H1 (cell line): ENCODE measurements around the gene TSPAN15. TPM values are rescaled to one million over a fixed set of nuclear protein-coding genes. Genes with fewer than 3 reads are reported as not detected.

Experiments used
- ASH2L ChIP-seq: fragments of 200-600, 300-600 bp; sonication (generic); IDR thresholded peaks from one replicate; pipeline ENCODE4 v1.7.1; 2017; ENCODE audit warnings: low read length
- BRCA1 ChIP-seq: IDR thresholded peaks from 2 replicates; pipeline ENCODE4 v1.6.1; 2012; ENCODE audit warnings: low read depth, low read length, improper control_type of control experiment
- EZH2 ChIP-seq: fragments of 200-600 bp; sonication (generic); IDR thresholded peaks from 2 replicates; pipeline ENCODE4 v1.7.1; 2012; ENCODE audit warnings: low read depth, mild to moderate bottlenecking, moderate library complexity, low read length, inconsistent platforms; ENCODE audit not compliant: severe bottlenecking
- GABPA ChIP-seq: IDR thresholded peaks from 2 replicates; pipeline ENCODE4 v1.6.1; 2011; ENCODE audit warnings: mild to moderate bottlenecking, low read length, moderate library complexity, borderline replicate concordance; ENCODE audit not compliant: insufficient read depth
- GTF2F1 ChIP-seq: IDR thresholded peaks from 2 replicates; pipeline ENCODE4 v1.6.1; 2012; ENCODE audit warnings: low read depth, low read length, improper control_type of control experiment, borderline replicate concordance
- KDM4A ChIP-seq: IDR thresholded peaks from one replicate; pipeline ENCODE4 v1.7.1; 2012; ENCODE audit warnings: low read depth, mild to moderate bottlenecking, moderate library complexity, low read length, inconsistent platforms; ENCODE audit not compliant: severe bottlenecking
- PHF8 ChIP-seq: fragments of 200-600 bp; sonication (generic); conservative IDR thresholded peaks from 2 replicates; pipeline ENCODE4 v1.7.1; 2012; ENCODE audit warnings: low read depth, mild to moderate bottlenecking, inconsistent platforms, low read length, moderate library complexity
- POLR2A ChIP-seq, 2 experiments: IDR thresholded peaks; 1 replicate in 1 of 2; 2 replicates in 1 of 2; pipeline ENCODE4 v1.6.1; 2011; ENCODE audit warnings: low read depth in 2 of 2, low read length in 2 of 2, mild to moderate bottlenecking in 2 of 2; ENCODE audit errors: control extremely low read depth in 1 of 2
- SAP30 ChIP-seq: fragments of 300-600 bp; sonication (generic); IDR thresholded peaks from 2 replicates; pipeline ENCODE4 v1.7.1; 2012; ENCODE audit warnings: low read length, moderate library complexity, mild to moderate bottlenecking, inconsistent platforms; ENCODE audit not compliant: insufficient read depth, insufficient replicate concordance
- SIRT6 ChIP-seq: IDR thresholded peaks from one replicate; pipeline ENCODE4 v1.7.1; 2012; ENCODE audit warnings: low read length, inconsistent platforms
- SRF ChIP-seq: IDR thresholded peaks from 2 replicates; pipeline ENCODE4 v1.6.1; 2011; ENCODE audit warnings: mild to moderate bottlenecking, low read depth, low read length, moderate library complexity
- TCF12 ChIP-seq: IDR thresholded peaks from 2 replicates; pipeline ENCODE4 v1.6.1; 2011; ENCODE audit warnings: low read depth, mild to moderate bottlenecking, low read length
- polyA plus RNA-seq, 7 experiments: library from polyadenylated mRNA; depleted of rRNA in 3 of 7; stranded (reverse) in 5 of 7; unstranded in 2 of 7; fragments of >200 nt in 5 of 7; fragments of 200-250 nt in 2 of 7; gene quantifications; 1 replicate in 5 of 7; 2 replicates in 1 of 7; 4 replicates in 1 of 7; pipeline versions ENCODE4 v1.2.1 to v1.2.3, GENCODE V29; 2011 to 2013; ENCODE audit warnings: missing spikeins in 2 of 7, mixed read lengths in 2 of 7
- total RNA-seq: library from RNA; stranded (reverse); fragmentation: NEBNext Ultra II Directional; extraction: Animal tissue kit (Norgen Biotek cat#: 25700); gene quantifications from 2 replicates; pipeline ENCODE4 v1.2.1, GENCODE V29; 2021
- TF ChIP-seq, protein P1 (sequence below): IDR thresholded peaks from 2 replicates; pipeline ENCODE4 v1.6.1; 2012; ENCODE audit warnings: low read length, inconsistent platforms

The TSPAN15 gene
- total and polyA plus RNA-seq, 2 of the 8 experiments (the other 6 are each of a cell fraction or from before 2014, with no cell fraction given) = 9.7 to 20.0 TPM

DNA sequence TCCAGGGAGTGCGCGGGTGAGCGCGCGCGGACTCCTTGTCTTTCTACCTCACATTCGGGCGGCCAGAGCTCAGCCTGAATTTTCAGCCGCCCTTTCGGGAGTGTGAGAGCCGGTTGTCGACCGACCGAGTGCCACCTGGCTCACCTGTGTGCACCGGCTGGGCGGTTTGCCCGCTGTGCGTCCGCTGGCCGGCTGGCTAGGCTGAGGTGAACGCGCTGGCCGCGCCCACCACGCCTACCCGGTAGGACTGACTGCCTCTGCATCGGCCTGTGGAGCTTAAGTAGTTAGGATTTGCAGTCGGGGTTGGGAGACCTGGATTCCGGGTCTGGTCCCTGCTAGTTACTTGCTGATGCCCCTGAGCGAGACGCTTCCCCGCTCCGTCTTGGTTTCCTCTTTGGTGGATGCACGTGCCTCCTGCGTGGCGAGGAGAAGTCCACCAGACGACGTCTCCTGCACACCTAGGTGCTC lies 553 bp downstream of the TSPAN15 start (continued):
- no peak for TF ChIP-seq SAP30
- peak; percentile 20 for TF ChIP-seq EZH2
- TF ChIP-seq GABPA = no peak
- TF ChIP-seq POLR2A (IDR thresholded peaks at IDR 0.05; ENCODE audit: control extremely low read depth in 1 of 2, low read depth in 2 of 2, low read length in 2 of 2) = no peak
- TF ChIP-seq ASH2L = peak; percentile 18
- TF ChIP-seq SRF = no peak
- no peak for TF ChIP-seq TCF12
- peak; percentile 7 for TF ChIP-seq KDM4A
- TF ChIP-seq GTF2F1 = no peak
- TF ChIP-seq BRCA1 = no peak
- TF ChIP-seq SIRT6 = no peak
- TF ChIP-seq, protein P1, sequence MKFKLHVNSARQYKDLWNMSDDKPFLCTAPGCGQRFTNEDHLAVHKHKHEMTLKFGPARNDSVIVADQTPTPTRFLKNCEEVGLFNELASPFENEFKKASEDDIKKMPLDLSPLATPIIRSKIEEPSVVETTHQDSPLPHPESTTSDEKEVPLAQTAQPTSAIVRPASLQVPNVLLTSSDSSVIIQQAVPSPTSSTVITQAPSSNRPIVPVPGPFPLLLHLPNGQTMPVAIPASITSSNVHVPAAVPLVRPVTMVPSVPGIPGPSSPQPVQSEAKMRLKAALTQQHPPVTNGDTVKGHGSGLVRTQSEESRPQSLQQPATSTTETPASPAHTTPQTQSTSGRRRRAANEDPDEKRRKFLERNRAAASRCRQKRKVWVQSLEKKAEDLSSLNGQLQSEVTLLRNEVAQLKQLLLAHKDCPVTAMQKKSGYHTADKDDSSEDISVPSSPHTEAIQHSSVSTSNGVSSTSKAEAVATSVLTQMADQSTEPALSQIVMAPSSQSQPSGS = no peak
- TF ChIP-seq PHF8 = 0 out of 2 replicates have a peak, but pooled peaks have one; percentile 1
